ENCODE data around the gene PTPRM.

DNA sequence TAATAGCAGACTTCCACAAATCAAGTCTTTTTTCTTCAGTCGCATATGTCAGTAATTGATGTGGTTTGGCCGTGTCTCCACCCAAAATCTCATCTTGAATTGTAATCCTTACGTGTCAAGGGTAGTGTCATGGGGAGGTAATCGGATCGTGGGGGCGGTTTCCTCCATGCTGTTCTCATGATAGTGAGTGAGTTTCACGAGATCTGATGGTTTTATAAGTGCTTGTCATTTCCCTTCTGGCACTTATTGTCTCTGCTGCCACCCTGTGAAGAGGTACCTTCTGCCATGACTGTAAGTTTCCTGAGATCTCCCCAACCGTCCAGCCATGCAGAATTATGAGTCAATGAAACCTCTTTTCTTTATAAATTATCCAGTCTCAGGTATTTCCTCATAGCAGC, 478.8 kb downstream of the PTPRM start:
- TF ChIP-seq CTCF (IDR thresholded peaks at IDR 0.05; ENCODE audit: borderline replicate concordance, extremely low read depth, low read length, poor library complexity, severe bottlenecking) (no peak), EZH2 (IDR thresholded peaks at IDR 0.05; ENCODE audit: borderline replicate concordance, low read depth, low read length, severe bottlenecking) (no peak)

All from DND-41 (cell line).